ENCODE measurements around the gene KCNH6. TPM values are rescaled to one million over a fixed set of nuclear protein-coding genes. Genes with fewer than 3 reads are reported as not detected.

The KCNH6 gene
- total RNA-seq, 2 donors from 2014 or later, result 0.78 TPM; not detected in 1

- Histone ChIP-seq H3K4me1 (no peaks in the 10 kb centered on the region), H3K4me3 (no peak overlapping the region), H3K27ac (no peak overlapping the region), H3K36me3 (replicated peaks in 1 of 2; ENCODE audit: insufficient read depth in 1 of 2, low read depth in 2 of 2) (no peaks in the 10 kb centered on the region), H3K9me3 (no peaks in the 10 kb centered on the region), H3K27me3 (no peaks in the 10 kb centered on the region)
- DNase-seq (no peak), ATAC-seq (no peak)
- intact Hi-C loops (cut with DNase I), result no loop called here
- WGBS, 2 donors, result 76 to 79% methylated on average over 9 to 12 of the region's 12 CpGs
- TF ChIP-seq POLR2A (IDR thresholded peaks at IDR 0.05) (no peak), CTCF (IDR thresholded peaks at IDR 0.05) (no peak)
Observed at GRCh38 chr17:63486317-63487013, 36.7 kb upstream of the KCNH6 start.

GRCh38 chr17:63487014-63487339 lies 36.2 kb upstream of the KCNH6 start:
- 77 to 79% methylated on average over 5 to 10 of the region's 11 CpGs for WGBS, 2 donors
- ATAC-seq, result no peak
- no peak overlapping the region for H3K27ac ChIP-seq
- H3K27me3 ChIP-seq, result no peaks in the 10 kb centered on the region
- no peak overlapping the region for H3K4me3 ChIP-seq
- intact Hi-C loops (cut with DNase I), result no loop called here
- no peak for TF ChIP-seq CTCF (IDR thresholded peaks at IDR 0.05)
- TF ChIP-seq POLR2A (IDR thresholded peaks at IDR 0.05), result no peak
- no peak for DNase-seq
- no peaks in the 10 kb centered on the region for H3K36me3 ChIP-seq (replicated peaks in 1 of 2; ENCODE audit: insufficient read depth in 1 of 2, low read depth in 2 of 2)
- no peaks in the 10 kb centered on the region for H3K4me1 ChIP-seq
- H3K9me3 ChIP-seq, result no peaks in the 10 kb centered on the region

GRCh38 chr17:63488851-63489250 lies 34.3 kb upstream of the KCNH6 start:
- 89 to 94% methylated on average over 8 to 10 of the region's 10 CpGs for WGBS, 2 donors
- Histone ChIP-seq H3K9me3 (no peaks in the 10 kb centered on the region), H3K4me1 (no peaks in the 10 kb centered on the region), H3K4me3 (no peak overlapping the region), H3K36me3 (replicated peaks in 1 of 2; ENCODE audit: insufficient read depth in 1 of 2, low read depth in 2 of 2) (no peaks in the 10 kb centered on the region), H3K27ac (no peak overlapping the region), H3K27me3 (no peaks in the 10 kb centered on the region)
- DNase-seq, result no peak
- TF ChIP-seq CTCF (IDR thresholded peaks at IDR 0.05), result no peak
- intact Hi-C loops (cut with DNase I), result no loop called here
- no peak for ATAC-seq

GRCh38 chr17:63489291-63489690 lies 33.9 kb upstream of the KCNH6 start:
- Histone ChIP-seq H3K4me1 (no peaks in the 10 kb centered on the region), H3K4me3 (no peak overlapping the region), H3K27me3 (no peaks in the 10 kb centered on the region), H3K36me3 (replicated peaks in 1 of 2; ENCODE audit: insufficient read depth in 1 of 2, low read depth in 2 of 2) (no peaks in the 10 kb centered on the region), H3K27ac (no peak overlapping the region), H3K9me3 (no peaks in the 10 kb centered on the region)
- intact Hi-C loops (cut with DNase I), result no loop called here
- no peak for TF ChIP-seq CTCF (IDR thresholded peaks at IDR 0.05)
- no peak for ATAC-seq
- 80 to 88% methylated on average over 6 of the region's 6 CpGs for WGBS, 2 donors
- DNase-seq, result no peak

GRCh38 chr17:63490329-63490728 lies 32.8 kb upstream of the KCNH6 start:
- H3K4me3 ChIP-seq, result no peak overlapping the region
- no peaks in the 10 kb centered on the region for H3K27me3 ChIP-seq
- H3K4me1 ChIP-seq, result peaks cover 5% of the 10 kb centered on the region
- H3K36me3 ChIP-seq (replicated peaks in 1 of 2; ENCODE audit: insufficient read depth in 1 of 2, low read depth in 2 of 2), result no peaks in the 10 kb centered on the region
- DNase-seq, result peak in 2 of 4 donors; percentile 19 to 31
- intact Hi-C loops (cut with DNase I), result no loop called here
- no peaks in the 10 kb centered on the region for H3K9me3 ChIP-seq
- no peak for ATAC-seq
- no peak overlapping the region for H3K27ac ChIP-seq
- TF ChIP-seq POLR2A (IDR thresholded peaks at IDR 0.05) (no peak), CTCF (IDR thresholded peaks at IDR 0.05) (no peak)
- WGBS, 2 donors, result 53 to 60% methylated on average over 10 of the region's 10 CpGs

All from body of pancreas (tissue), 4 donors.